Transverse colon (tissue), 4 donors: Measurements from ENCODE around the gene CTBP1. TPM values are rescaled to one million over a fixed set of nuclear protein-coding genes. Genes with fewer than 3 reads are reported as not detected.

Experiments
- DNase-seq: peaks from one replicate; pipeline ENCODE4 v3.0.0-alpha.2; 2019
- H3K27ac ChIP-seq, 4 donors: fragments of 200-600 bp; sonication (generic); 2 replicates each; pipeline ENCODE4 v1.5.1; 2016 to 2018; ENCODE audit warnings: inconsistent platforms in 4 of 4
- H3K27me3 ChIP-seq: fragments of 200-600 bp; sonication (generic); 2 replicates; pipeline ENCODE4 v1.5.1; 2017; ENCODE audit warnings: inconsistent platforms
- H3K36me3 ChIP-seq, 4 donors: fragments of 200-600 bp; sonication (generic); 2 replicates each; pipeline ENCODE4 v1.5.1; 2017 to 2019; ENCODE audit warnings: inconsistent platforms in 4 of 4
- H3K4me1 ChIP-seq, 4 donors: fragments of 200-600 bp; sonication (generic); 2 replicates each; pipeline ENCODE4 v1.5.1; 2017 to 2020; ENCODE audit warnings: inconsistent platforms in 4 of 4
- H3K4me3 ChIP-seq, 4 donors: fragments of 200-600 bp; sonication (generic); 1 replicate in 1 of 4; 2 replicates in 3 of 4; pipeline versions ENCODE4 v1.5.1 to v1.6.1; 2017 to 2019; ENCODE audit warnings: inconsistent platforms in 4 of 4
- H3K9me3 ChIP-seq, 2 donors: fragments of 200-600 bp; sonication (generic); 2 replicates each; pipeline ENCODE4 v1.5.1; 2017 to 2019; ENCODE audit warnings: inconsistent platforms in 2 of 2
- CTCF ChIP-seq, 5 experiments: fragments of 200-600 bp in 3 of 5; fragments of 450-650 bp in 2 of 5; sonication (generic) in 3 of 5; IDR thresholded peaks; 1 replicate in 2 of 5; 2 replicates in 3 of 5; pipeline ENCODE4 v1.5.1; 2016 to 2017; ENCODE audit warnings: antibody characterized with exemption in 5 of 5, inconsistent platforms in 3 of 5, mild to moderate bottlenecking in 2 of 5, moderate library complexity in 1 of 5
- EP300 ChIP-seq: sonication (generic); formaldehyde crosslinking; IDR thresholded peaks from one replicate; pipeline ENCODE4 v1.6.1; 2017; ENCODE audit warnings: antibody characterized with exemption, low read depth
- POLR2A ChIP-seq: fragments of 450-650 bp; IDR thresholded peaks from one replicate; pipeline ENCODE4 v1.6.1; 2016; ENCODE audit warnings: antibody characterized with exemption, mild to moderate bottlenecking, moderate library complexity
- POLR2AphosphoS5 ChIP-seq, 3 donors: sonication (generic); formaldehyde crosslinking; IDR thresholded peaks; one replicate each; pipeline ENCODE4 v1.6.1; 2016; ENCODE audit warnings: antibody characterized with exemption in 3 of 3
- WGBS, 2 donors: methylation state at CpG; one replicate each; pipeline ENCODE4 v1.1.5; 2018; ENCODE audit warnings: low coverage in 1 of 2; 5-methylcytosine and 5-hydroxymethylcytosine counted together
- in situ Hi-C, 4 donors: fragments of 200-750 bp; cut with MboI; loops; one replicate each; pipeline versions ENCODE4 v1.15.0 to v1.15.1; 2017; ENCODE audit warnings: low sequenced_read_pairs in 3 of 4, low pct_ligation_motif_present in 1 of 4, low pct_unique_long_range_greater_than_20kb in 1 of 4
- intact Hi-C: fragments of 100-400 bp; cut with DNase I; formaldehyde crosslinking; loops from one replicate; pipeline ENCODE4 v1.15.1; 2023; ENCODE audit warnings: low total_unique reads
- total RNA-seq, 4 donors: library from RNA; depleted of rRNA; stranded (reverse); fragments of >200 nt; gene quantifications; one replicate each; pipeline ENCODE4 v1.1.0, GENCODE V29; 2016

The CTBP1 gene
- total RNA-seq, 4 donors from 2014 or later = 183 to 457 (median 243) TPM

GRCh38 chr4:1260418-1261106, 11.6 kb upstream of the CTBP1 start:
- no peaks in the 10 kb centered on the region for H3K27me3 ChIP-seq
- H3K4me1 ChIP-seq = no peaks in the 10 kb centered on the region
- no peaks in the 10 kb centered on the region for H3K36me3 ChIP-seq
- 91 to 97% methylated on average over 11 to 23 of the region's 24 CpGs for WGBS, 2 donors
- intact Hi-C loops (no loop called here), in situ Hi-C loops (loop anchor here (5.0 to 25.0 kb wide), 3 partner anchors 98 to 128 kb away; partner anchors contain the start of gene SPON2 (in 2 of the 4))
- TF ChIP-seq POLR2A = no peak
- no peak for TF ChIP-seq CTCF (IDR thresholded peaks at IDR 0.05)
- no peak for TF ChIP-seq POLR2AphosphoS5 (IDR thresholded peaks at IDR 0.05)
- TF ChIP-seq EP300 = no peak
- DNase-seq = no peak
- no peaks in the 10 kb centered on the region for H3K9me3 ChIP-seq
- no peak overlapping the region for H3K27ac ChIP-seq
- no peak overlapping the region for H3K4me3 ChIP-seq

DNA sequence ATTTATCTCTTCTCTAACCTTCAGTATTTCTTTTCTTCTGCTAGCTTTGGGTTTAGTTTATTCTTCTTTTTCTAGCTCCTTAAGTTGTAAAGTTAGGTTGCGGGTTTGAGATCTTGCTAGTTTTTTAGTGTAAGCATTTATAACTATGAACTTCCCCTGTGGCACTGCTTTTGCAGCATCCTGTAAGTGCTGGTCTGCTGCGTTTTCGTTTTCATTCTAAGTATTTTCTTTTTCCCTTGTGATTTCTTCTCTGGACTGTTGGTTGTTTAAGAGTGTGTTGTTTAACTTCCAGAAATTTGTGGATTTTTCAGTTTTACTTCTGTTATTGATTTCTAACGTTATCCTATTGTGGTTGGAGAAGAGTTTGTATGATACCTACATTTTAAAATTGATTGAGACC, 11.0 kb upstream of the CTBP1 start:
- in situ Hi-C loops = loop anchor here (5.0 to 25.0 kb wide), 5 partner anchors 75 to 128 kb away; partner anchors contain the start of genes SPON2 (in 2 of the 4) and UVSSA (in 2 of the 4)

GRCh38 chr4:1258457-1258856, 9.5 kb upstream of the CTBP1 start:
- no peaks in the 10 kb centered on the region for H3K9me3 ChIP-seq
- no peak overlapping the region for H3K27ac ChIP-seq
- H3K4me1 ChIP-seq = no peaks in the 10 kb centered on the region
- intact Hi-C loops = no loop called here
- in situ Hi-C loops = loop anchor here (10.0 to 25.0 kb wide), 3 partner anchors 76 to 96 kb away; partner anchors contain the start of genes SPON2 (in 2 of the 4) and UVSSA (in 2 of the 4)
- TF ChIP-seq EP300 (no peak), POLR2A (no peak), POLR2AphosphoS5 (IDR thresholded peaks at IDR 0.05) (no peak), CTCF (IDR thresholded peaks at IDR 0.05) (no peak)
- WGBS, 2 donors = 81 to 90% methylated on average over 2 of the region's 2 CpGs
- no peaks in the 10 kb centered on the region for H3K27me3 ChIP-seq
- no peak overlapping the region for H3K4me3 ChIP-seq
- no peak for DNase-seq
- H3K36me3 ChIP-seq = no peaks in the 10 kb centered on the region

More for the DNA sequence above, 11.0 kb upstream of the CTBP1 start:
- no peak overlapping the region for H3K4me3 ChIP-seq
- no peaks in the 10 kb centered on the region for H3K4me1 ChIP-seq
- intact Hi-C loops = no loop called here
- no peak overlapping the region for H3K27ac ChIP-seq
- no peaks in the 10 kb centered on the region for H3K9me3 ChIP-seq
- H3K27me3 ChIP-seq = no peaks in the 10 kb centered on the region
- WGBS, 2 donors = 83 to 95% methylated on average over 3 to 4 of the region's 4 CpGs
- DNase-seq = no peak
- no peak for TF ChIP-seq POLR2AphosphoS5 (IDR thresholded peaks at IDR 0.05)
- H3K36me3 ChIP-seq = no peaks in the 10 kb centered on the region

DNA sequence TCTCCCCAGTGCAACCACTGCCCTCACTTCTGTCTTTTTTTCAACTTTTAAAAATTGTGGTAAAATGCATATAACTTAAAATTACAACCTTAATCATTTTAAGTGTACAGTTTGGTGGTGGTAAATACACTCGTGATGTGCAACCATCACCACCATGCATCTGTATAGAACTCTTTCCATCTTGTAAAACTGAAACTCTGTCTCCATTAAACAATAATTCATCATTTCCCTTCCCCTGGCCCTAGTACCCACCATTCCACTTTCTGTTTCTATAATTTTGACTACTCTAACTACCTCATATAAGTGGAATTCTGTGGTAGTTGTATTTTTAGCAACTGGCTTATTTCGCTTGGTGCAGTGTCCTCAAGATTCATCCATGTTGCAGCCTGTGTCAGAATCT, 6.8 kb upstream of the CTBP1 start:
- TF ChIP-seq EP300 (no peak), CTCF (IDR thresholded peaks at IDR 0.05) (no peak), POLR2AphosphoS5 (IDR thresholded peaks at IDR 0.05) (no peak)
- no peak overlapping the region for H3K27ac ChIP-seq
- H3K9me3 ChIP-seq = no peaks in the 10 kb centered on the region
- no peaks in the 10 kb centered on the region for H3K36me3 ChIP-seq
- H3K27me3 ChIP-seq = no peaks in the 10 kb centered on the region
- DNase-seq = no peak
- WGBS, 2 donors = 80 to 85% methylated on average over 2 of the region's 2 CpGs
- H3K4me3 ChIP-seq = no peak overlapping the region
- peaks cover 0 to 3% (median 2%) of the 10 kb centered on the region in 4 donors for H3K4me1 ChIP-seq
- intact Hi-C loops (no loop called here), in situ Hi-C loops (loop anchor here (10.0 to 25.0 kb wide), 3 partner anchors 79 to 93 kb away; partner anchors contain the start of genes SPON2 (in 2 of the 4) and UVSSA (in 2 of the 4))
